Skeletal muscle cell (primary cell): ENCODE data around the gene ZNF644.
"Not testable (repeated sequence)": the region's sequence is repeated elsewhere in the genome, so short reads cannot be mapped to it uniquely, and the experiment has no call there.

Source experiments
- DNase-seq: peaks from one replicate; pipeline ENCODE4 v3.0.0-alpha.2; 2010; ENCODE audit warnings: low read depth
- H3K4me3 ChIP-seq: 2 replicates; pipeline ENCODE4 v1.5.1; 2011; ENCODE audit warnings: low read depth, mild to moderate bottlenecking, control low read depth, low read length, moderate library complexity

ZNF644 gene

GRCh38 chr1:90945287-90945686 lies 76.5 kb downstream of the ZNF644 start:
- no peak overlapping the region for H3K4me3 ChIP-seq
- no peak for DNase-seq

GRCh38 chr1:90943966-90944365 lies 77.9 kb downstream of the ZNF644 start:
- no peak overlapping the region for H3K4me3 ChIP-seq
- DNase-seq = no peak

GRCh38 chr1:90940746-90941145 lies 81.1 kb downstream of the ZNF644 start:
- no peak for DNase-seq
- no peak overlapping the region for H3K4me3 ChIP-seq

- no peak for DNase-seq
- no peak overlapping the region for H3K4me3 ChIP-seq
These were observed 85.1 kb downstream of the ZNF644 start for GRCh38 chr1:90936731-90937130.

- H3K4me3 ChIP-seq = no peak overlapping the region
- DNase-seq = no peak
These were observed 85.8 kb downstream of the ZNF644 start for GRCh38 chr1:90936061-90936460.

GRCh38 chr1:90928231-90928630 lies 93.6 kb downstream of the ZNF644 start:
- H3K4me3 ChIP-seq, DNase-seq: not testable (repeated sequence)

- H3K4me3 ChIP-seq, DNase-seq: not testable (repeated sequence)
These were observed 94.2 kb downstream of the ZNF644 start for GRCh38 chr1:90927674-90928073.

GRCh38 chr1:90926971-90927370 lies 94.9 kb downstream of the ZNF644 start:
- H3K4me3 ChIP-seq = no peak overlapping the region
- no peak for DNase-seq

GRCh38 chr1:90925928-90926869 lies 95.6 kb downstream of the ZNF644 start:
- DNase-seq = peak; percentile 5

GRCh38 chr1:90924982-90925381 lies 96.9 kb downstream of the ZNF644 start:
- H3K4me3 ChIP-seq = no peak overlapping the region
- no peak for DNase-seq

More at GRCh38 chr1:90925928-90926869, 95.6 kb downstream of the ZNF644 start:
- no peak overlapping the region for H3K4me3 ChIP-seq

GRCh38 chr1:90922996-90923395 lies 98.8 kb downstream of the ZNF644 start:
- DNase-seq = no peak
- no peak overlapping the region for H3K4me3 ChIP-seq

- no peak overlapping the region for H3K4me3 ChIP-seq
- DNase-seq = no peak
These were observed 99.6 kb downstream of the ZNF644 start for GRCh38 chr1:90922202-90922601.

- no peak for DNase-seq
- no peak overlapping the region for H3K4me3 ChIP-seq
These were observed 101.9 kb downstream of the ZNF644 start for GRCh38 chr1:90919900-90920299.

GRCh38 chr1:90919190-90919719 lies 102.6 kb downstream of the ZNF644 start:
- no peak overlapping the region for H3K4me3 ChIP-seq
- no peak for DNase-seq

GRCh38 chr1:90911353-90911752 lies 110.5 kb downstream of the ZNF644 start:
- no peak for DNase-seq
- H3K4me3 ChIP-seq = no peak overlapping the region

GRCh38 chr1:90902672-90903071 lies 119.2 kb downstream of the ZNF644 start:
- DNase-seq = no peak
- no peak overlapping the region for H3K4me3 ChIP-seq

- no peak for DNase-seq
- no peak overlapping the region for H3K4me3 ChIP-seq
These were observed 122.6 kb downstream of the ZNF644 start for GRCh38 chr1:90899263-90899662.

GRCh38 chr1:90893679-90894078 lies 128.2 kb downstream of the ZNF644 start:
- not testable (repeated sequence) for H3K4me3 ChIP-seq, DNase-seq

- not testable (repeated sequence) for DNase-seq
These were observed 129.0 kb downstream of the ZNF644 start for GRCh38 chr1:90892884-90893283.

GRCh38 chr1:90892196-90892595 lies 129.6 kb downstream of the ZNF644 start:
- not testable (repeated sequence) for H3K4me3 ChIP-seq, DNase-seq

More at GRCh38 chr1:90892884-90893283, 129.0 kb downstream of the ZNF644 start:
- not testable (repeated sequence) for H3K4me3 ChIP-seq

- not testable (repeated sequence) for H3K4me3 ChIP-seq, DNase-seq
These were observed 130.1 kb downstream of the ZNF644 start for GRCh38 chr1:90891756-90892155.
